IPS-20b (cell line): ENCODE results near the gene ZNF205.
"Not testable (repeated sequence)": the region's sequence is repeated elsewhere in the genome, so short reads cannot be mapped to it uniquely, and the experiment has no call there.

Experiments used
- H3K27ac ChIP-seq: one replicate; pipeline ENCODE4 v1.5.1; 2013; ENCODE audit warnings: low read length
- H3K27me3 ChIP-seq: 2 replicates; pipeline ENCODE4 v1.6.1; 2013; ENCODE audit warnings: mild to moderate bottlenecking, low read length, inconsistent platforms; ENCODE audit not compliant: insufficient read depth
- H3K36me3 ChIP-seq: 2 replicates; pipeline ENCODE4 v1.6.1; 2013; ENCODE audit warnings: low read depth, mild to moderate bottlenecking, inconsistent platforms, low read length, moderate library complexity; ENCODE audit not compliant: insufficient read depth
- H3K4me1 ChIP-seq: 2 replicates; pipeline ENCODE4 v1.6.1; 2013; ENCODE audit warnings: mild to moderate bottlenecking, control low read depth, inconsistent platforms, low read length, moderate library complexity; ENCODE audit not compliant: insufficient read depth
- H3K4me3 ChIP-seq: 2 replicates; pipeline ENCODE4 v1.5.1; 2013; ENCODE audit warnings: mild to moderate bottlenecking, low read length, inconsistent platforms
- H3K9ac ChIP-seq: 2 replicates; pipeline ENCODE4 v1.6.1; 2013; ENCODE audit warnings: low read depth, mild to moderate bottlenecking, inconsistent platforms, low read length, moderate library complexity
- H3K9me3 ChIP-seq: 2 replicates; pipeline ENCODE4 v1.6.1; 2013; ENCODE audit warnings: mild to moderate bottlenecking, low read depth, low read length, inconsistent platforms; ENCODE audit not compliant: insufficient read depth

ZNF205 gene

DNA sequence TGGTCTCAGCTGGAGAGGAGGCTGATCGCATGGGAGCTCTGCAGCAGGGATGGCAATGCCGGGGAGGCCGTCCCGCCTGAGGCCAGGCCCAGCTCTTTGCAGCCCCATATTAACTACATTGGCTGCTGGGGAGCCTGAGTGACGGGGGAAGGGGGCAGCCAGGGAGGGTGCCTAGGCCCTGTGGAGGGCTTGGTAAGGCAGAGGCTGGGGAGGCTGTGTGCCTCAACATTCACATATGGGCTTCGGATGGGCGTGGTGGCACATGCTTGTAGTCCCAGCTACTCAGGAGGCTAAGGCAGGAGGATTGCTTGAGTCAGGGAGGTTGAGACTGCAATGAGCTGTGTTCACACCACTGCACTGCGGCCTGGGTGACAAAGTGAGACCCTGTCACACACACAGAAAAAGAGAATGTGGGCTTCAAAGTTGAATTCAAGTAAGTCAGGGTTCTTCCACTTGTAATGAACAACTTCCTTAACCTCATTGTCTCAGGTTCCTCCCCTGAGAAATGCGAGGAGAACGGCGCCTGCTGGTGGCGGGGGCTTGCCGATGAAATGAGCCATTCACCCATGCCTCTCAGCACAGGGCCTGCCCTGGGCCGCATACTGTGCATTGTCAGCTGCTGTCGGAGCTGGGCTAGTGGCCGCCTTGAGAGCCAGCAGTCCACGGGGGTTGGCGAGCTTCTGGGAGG is 39.7 kb upstream of the ZNF205 start:
- not testable (repeated sequence) for H3K9ac ChIP-seq, H3K9me3 ChIP-seq, H3K27me3 ChIP-seq, H3K27ac ChIP-seq, H3K4me1 ChIP-seq, H3K4me3 ChIP-seq, H3K36me3 ChIP-seq

- no peak overlapping the region for H3K9ac ChIP-seq
- H3K4me3 ChIP-seq: no peak overlapping the region
- H3K27ac ChIP-seq: no peak overlapping the region
- H3K9me3 ChIP-seq: no peaks in the 10 kb centered on the region
- H3K4me1 ChIP-seq: no peaks in the 10 kb centered on the region
- peaks cover 9% of the 10 kb centered on the region; the same call in 1 of the 2 replicates for H3K27me3 ChIP-seq
- H3K36me3 ChIP-seq: no peaks in the 10 kb centered on the region
These were observed 38.9 kb upstream of the ZNF205 start for GRCh38 chr16:3073448-3073847.

DNA sequence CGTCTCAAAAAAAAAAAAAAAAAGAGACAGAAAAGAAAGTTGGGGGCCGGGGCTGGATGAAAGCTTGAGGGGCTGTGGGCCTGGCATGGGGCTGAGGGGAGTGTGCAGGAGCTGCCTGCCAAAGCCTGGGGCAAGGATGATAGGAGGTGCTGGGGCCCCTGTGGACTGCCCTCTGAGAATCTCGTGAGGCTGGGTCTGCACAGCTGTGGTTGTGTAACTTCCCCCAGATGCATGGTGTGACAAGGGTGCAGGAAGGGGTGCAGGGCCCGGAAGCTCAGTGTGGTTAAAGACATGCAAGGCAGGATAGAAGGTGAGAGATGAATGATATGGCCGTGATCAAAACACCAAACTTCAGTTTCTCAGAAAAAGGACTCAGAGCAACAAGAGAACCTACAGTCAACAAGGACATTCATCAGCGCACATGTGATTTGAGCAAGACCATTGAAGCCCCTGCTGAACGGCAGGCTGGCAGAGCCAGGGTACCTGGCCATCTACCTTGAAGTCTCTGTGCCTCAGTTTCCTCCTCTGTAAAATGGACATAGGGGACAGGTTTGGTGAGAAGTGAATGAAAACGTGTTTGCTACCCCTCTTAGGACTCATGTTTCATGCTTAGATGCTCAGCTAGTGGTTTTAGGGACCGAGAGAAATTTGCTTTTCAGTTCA is 37.4 kb upstream of the ZNF205 start:
- Histone ChIP-seq H3K36me3 (no peaks in the 10 kb centered on the region), H3K9ac (no peak overlapping the region), H3K27me3 (peaks cover 9% of the 10 kb centered on the region; the same call in 1 of the 2 replicates), H3K27ac (no peak overlapping the region), H3K4me3 (no peak overlapping the region), H3K4me1 (no peaks in the 10 kb centered on the region), H3K9me3 (no peaks in the 10 kb centered on the region)

DNA sequence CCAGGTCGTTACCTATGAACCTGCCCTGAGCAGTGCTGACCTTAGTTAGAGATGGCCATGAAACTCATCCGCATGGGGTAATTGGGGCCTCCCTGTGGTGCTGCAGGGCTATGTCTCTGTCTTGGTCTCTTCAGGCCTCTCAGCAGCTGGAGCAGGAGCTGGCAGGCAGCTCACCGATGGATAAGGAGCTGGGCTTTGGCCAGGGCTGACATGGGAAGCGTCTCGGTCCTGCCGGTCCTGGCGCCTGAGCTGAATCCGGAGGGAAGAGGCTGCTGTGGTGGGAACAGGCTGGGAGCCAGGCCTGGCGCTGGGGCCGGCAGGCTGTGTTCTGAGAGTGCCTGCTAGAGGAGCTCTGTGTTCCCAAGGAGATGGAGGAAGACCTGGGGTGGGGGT is 36.9 kb upstream of the ZNF205 start:
- Histone ChIP-seq H3K36me3 (no peaks in the 10 kb centered on the region), H3K4me1 (no peaks in the 10 kb centered on the region), H3K9ac (no peak overlapping the region), H3K27ac (no peak overlapping the region), H3K9me3 (no peaks in the 10 kb centered on the region), H3K27me3 (peaks cover 9% of the 10 kb centered on the region; the same call in 1 of the 2 replicates), H3K4me3 (no peak overlapping the region)

DNA sequence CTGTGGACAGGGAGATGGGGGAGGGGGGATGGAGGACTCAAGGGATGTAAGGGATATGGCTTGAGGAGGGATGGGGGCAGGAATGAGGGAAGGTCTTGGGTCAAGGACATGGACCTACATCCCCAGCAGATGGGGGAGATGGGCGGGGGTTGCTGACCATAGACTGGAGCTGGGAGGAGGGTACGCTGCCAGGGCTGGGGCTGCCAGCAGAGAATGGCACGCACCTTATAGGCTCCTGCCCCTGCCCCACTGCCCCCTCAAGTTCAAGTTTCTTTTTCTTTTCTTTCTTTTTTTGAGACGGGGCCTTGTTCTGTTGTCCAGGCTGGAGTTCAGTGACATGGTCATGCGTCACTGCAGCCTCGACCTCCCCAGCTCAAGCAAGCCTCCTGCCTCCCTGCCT is 36.4 kb upstream of the ZNF205 start:
- H3K4me1 ChIP-seq, H3K27ac ChIP-seq, H3K27me3 ChIP-seq, H3K9ac ChIP-seq, H3K9me3 ChIP-seq, H3K36me3 ChIP-seq, H3K4me3 ChIP-seq: not testable (repeated sequence)

DNA sequence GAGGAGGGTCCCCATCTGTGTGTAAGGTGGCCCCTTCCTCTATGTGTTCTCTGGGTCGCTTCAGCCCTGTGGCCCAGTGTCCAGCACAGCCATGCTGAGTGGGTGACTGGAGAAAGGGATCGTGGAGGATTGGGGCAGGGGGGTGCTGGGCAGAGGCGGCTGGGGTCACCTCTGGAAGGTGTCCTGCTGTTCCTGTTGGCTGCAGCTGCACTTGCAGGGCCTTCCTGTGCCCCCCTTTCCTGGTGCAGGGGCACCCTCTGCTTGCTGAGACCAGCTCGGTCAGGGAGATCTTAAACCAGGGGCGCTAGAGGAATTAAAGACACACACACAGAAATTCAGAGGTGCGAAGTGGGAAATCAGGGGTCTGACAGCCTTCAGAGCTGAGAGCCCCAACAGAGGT is 35.8 kb upstream of the ZNF205 start:
- H3K27ac ChIP-seq: no peak overlapping the region
- H3K36me3 ChIP-seq: no peaks in the 10 kb centered on the region
- peaks cover 9% of the 10 kb centered on the region; the same call in 1 of the 2 replicates for H3K27me3 ChIP-seq
- no peaks in the 10 kb centered on the region for H3K4me1 ChIP-seq
- no peak overlapping the region for H3K9ac ChIP-seq
- no peaks in the 10 kb centered on the region for H3K9me3 ChIP-seq
- no peak overlapping the region for H3K4me3 ChIP-seq

DNA sequence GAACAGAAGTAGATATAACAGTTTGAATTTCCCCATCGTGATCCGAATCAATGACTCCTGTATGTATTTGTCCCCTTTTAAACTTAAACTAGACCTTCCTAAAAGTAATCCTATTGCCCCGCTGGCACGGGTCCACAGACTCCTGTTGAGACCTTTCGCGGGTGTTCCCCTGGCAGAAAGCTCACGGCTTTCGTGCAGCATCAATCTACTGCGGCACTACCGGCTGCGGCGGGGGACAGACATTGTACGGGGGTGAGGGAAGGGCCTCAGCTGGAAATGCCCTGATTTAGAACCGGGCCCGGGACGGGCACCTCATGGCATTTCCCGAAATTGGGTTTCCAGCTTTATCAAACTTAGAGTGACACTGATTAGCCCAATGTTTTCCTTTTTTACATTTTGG is 32.4 kb upstream of the ZNF205 start:
- H3K27ac ChIP-seq: no peak overlapping the region
- H3K27me3 ChIP-seq: no peaks in the 10 kb centered on the region; the same call in 1 of the 2 replicates
- H3K4me1 ChIP-seq: no peaks in the 10 kb centered on the region
- H3K9ac ChIP-seq: no peak overlapping the region
- H3K36me3 ChIP-seq: no peaks in the 10 kb centered on the region
- no peaks in the 10 kb centered on the region for H3K9me3 ChIP-seq
- H3K4me3 ChIP-seq: no peak overlapping the region

DNA sequence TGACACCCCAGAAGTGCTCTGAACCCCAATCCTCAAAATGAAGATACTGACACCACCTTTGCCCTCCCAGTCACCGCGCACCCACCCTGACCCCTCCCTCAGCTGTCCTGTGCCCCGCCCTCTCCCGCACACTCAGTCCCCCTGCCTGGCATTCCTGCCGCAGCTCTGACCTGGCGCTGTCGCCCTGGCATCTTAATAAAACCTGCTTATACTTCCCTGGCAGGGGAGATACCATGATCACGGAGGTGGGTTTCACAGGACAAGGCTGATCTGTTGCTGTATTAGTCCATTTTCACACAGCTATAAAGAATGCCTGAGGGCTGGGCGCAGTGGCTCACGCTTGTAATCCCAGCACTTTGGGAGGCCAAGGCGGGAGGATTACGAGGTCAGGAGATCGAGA is 30.4 kb upstream of the ZNF205 start:
- H3K9ac ChIP-seq, H3K4me1 ChIP-seq, H3K27ac ChIP-seq, H3K4me3 ChIP-seq, H3K27me3 ChIP-seq, H3K9me3 ChIP-seq, H3K36me3 ChIP-seq: not testable (repeated sequence)

DNA sequence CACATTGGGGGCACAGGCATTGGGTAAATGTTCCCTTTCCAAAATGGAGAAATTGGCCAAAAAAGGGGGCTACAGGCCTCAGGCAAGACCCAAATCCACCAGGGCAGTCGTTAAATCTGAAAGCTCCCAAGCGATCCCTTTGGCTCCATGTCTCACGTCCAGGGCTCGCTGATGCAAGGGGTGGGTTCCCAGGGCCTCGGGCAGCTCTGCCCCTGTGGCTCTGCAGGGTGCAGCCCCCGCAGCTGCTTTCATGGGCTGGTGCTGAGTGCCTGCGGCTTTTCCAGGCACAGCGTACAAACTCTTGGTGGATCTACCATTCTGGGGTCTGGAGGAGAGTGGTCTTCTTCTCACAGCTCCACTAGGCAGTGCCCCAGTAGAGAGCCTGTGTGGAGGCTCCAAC is 29.0 kb upstream of the ZNF205 start:
- not testable (repeated sequence) for H3K9me3 ChIP-seq, H3K4me3 ChIP-seq, H3K9ac ChIP-seq, H3K4me1 ChIP-seq, H3K27ac ChIP-seq, H3K27me3 ChIP-seq
- H3K36me3 ChIP-seq: peaks cover 11% of the 10 kb centered on the region

- Histone ChIP-seq H3K9me3 (no peaks in the 10 kb centered on the region), H3K9ac (no peak overlapping the region), H3K27ac (no peak overlapping the region), H3K4me1 (no peaks in the 10 kb centered on the region), H3K27me3 (no peaks in the 10 kb centered on the region; the same call in 1 of the 2 replicates), H3K4me3 (no peak overlapping the region), H3K36me3 (peaks cover 22% of the 10 kb centered on the region)
These were observed 27.9 kb upstream of the ZNF205 start for GRCh38 chr16:3084491-3084890.

DNA sequence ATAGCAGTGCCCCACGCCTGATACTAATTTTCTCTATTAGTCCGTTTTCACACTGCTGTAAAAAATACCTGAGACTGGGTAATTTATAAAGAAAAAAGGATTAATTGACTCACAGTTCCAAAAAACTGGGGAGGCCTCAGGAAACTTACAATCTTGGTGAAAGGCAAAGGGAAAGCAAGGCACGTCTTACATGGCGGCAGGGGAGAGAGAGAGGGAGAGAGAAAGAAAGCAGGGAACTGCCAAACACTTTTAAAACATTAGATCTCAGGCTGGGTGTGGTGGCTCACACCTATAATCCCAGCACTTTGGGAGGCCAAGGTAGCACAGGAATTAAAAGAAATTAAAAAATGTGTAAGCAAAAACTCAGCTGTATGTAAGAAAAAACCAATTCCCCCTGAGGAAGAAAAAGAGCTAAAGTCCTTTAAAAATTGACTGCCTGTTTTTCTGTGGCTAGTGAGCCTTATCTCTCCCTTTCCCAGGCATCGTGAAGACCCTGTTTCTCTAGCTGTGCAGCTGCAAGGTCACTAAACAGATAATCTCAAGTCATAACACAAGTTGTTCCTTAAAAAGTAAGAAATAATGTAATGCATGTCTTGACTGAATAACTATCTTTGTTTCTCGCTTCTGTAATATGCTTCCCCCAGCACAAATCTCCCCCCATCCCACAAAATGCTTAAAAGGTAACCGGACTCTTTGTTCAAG is 27.3 kb upstream of the ZNF205 start:
- no peaks in the 10 kb centered on the region for H3K4me1 ChIP-seq
- no peak overlapping the region for H3K27ac ChIP-seq
- H3K9ac ChIP-seq: no peak overlapping the region
- no peaks in the 10 kb centered on the region for H3K9me3 ChIP-seq
- no peak overlapping the region for H3K4me3 ChIP-seq
- no peaks in the 10 kb centered on the region; the same call in 1 of the 2 replicates for H3K27me3 ChIP-seq
- H3K36me3 ChIP-seq: peaks cover 28% of the 10 kb centered on the region
